PFSK-1 (cell line): ENCODE measurements around the gene AP3D1.
A peak's percentile ranks its signal among the peaks of the same experiment; 100 is the strongest.

Experiments
- FOXP2 ChIP-seq: optimal IDR thresholded peaks from 2 replicates; pipeline ENCODE3; 2011; ENCODE audit warnings: borderline replicate concordance, control low read depth, inconsistent platforms; ENCODE audit not compliant: insufficient read depth; ENCODE audit errors: extremely low read length, extremely low read depth
- POLR2AphosphoS5 ChIP-seq: IDR thresholded peaks from 2 replicates; pipeline ENCODE4 v1.6.1; 2012; ENCODE audit warnings: low read depth, mild to moderate bottlenecking, control low read depth, low read length, moderate library complexity
- REST ChIP-seq, 2 experiments: IDR thresholded peaks; 2 replicates each; pipeline versions ENCODE4 v1.6.1 to v1.8.0; 2011 to 2012; ENCODE audit warnings: low read depth in 2 of 2, low read length in 2 of 2, control low read depth in 1 of 2, inconsistent platforms in 1 of 2, mild to moderate bottlenecking in 1 of 2, moderate library complexity in 1 of 2; ENCODE audit not compliant: insufficient read depth in 1 of 2
- SIN3A ChIP-seq: IDR thresholded peaks from 2 replicates; pipeline ENCODE4 v1.6.1; 2012; ENCODE audit warnings: mild to moderate bottlenecking, low read length, moderate library complexity, borderline replicate concordance; ENCODE audit not compliant: insufficient read depth
- TAF1 ChIP-seq: IDR thresholded peaks from 2 replicates; pipeline ENCODE4 v1.6.1; 2012; ENCODE audit warnings: low read length, control low read depth, borderline replicate concordance; ENCODE audit not compliant: insufficient read depth

The AP3D1 gene

GRCh38 chr19:2126879-2127518, 24.4 kb downstream of the AP3D1 start:
- TF ChIP-seq POLR2AphosphoS5 (no peak), SIN3A (no peak), REST (IDR thresholded peaks at IDR 0.05; ENCODE audit: insufficient read depth in 1 of 2, low read depth in 2 of 2, low read length in 2 of 2) (no peak), FOXP2 (no peak), TAF1 (no peak)

GRCh38 chr19:2123682-2124387, 27.5 kb downstream of the AP3D1 start:
- TF ChIP-seq REST (IDR thresholded peaks at IDR 0.05; ENCODE audit: insufficient read depth in 1 of 2, low read depth in 2 of 2, low read length in 2 of 2) = peak; percentile 89 to 94
- TF ChIP-seq POLR2AphosphoS5 = no peak

GRCh38 chr19:2122982-2123381, 28.4 kb downstream of the AP3D1 start:
- TF ChIP-seq POLR2AphosphoS5 = no peak
- no peak for TF ChIP-seq REST (IDR thresholded peaks at IDR 0.05; ENCODE audit: insufficient read depth in 1 of 2, low read depth in 2 of 2, low read length in 2 of 2)
- TF ChIP-seq SIN3A = no peak
- no peak for TF ChIP-seq TAF1
- TF ChIP-seq FOXP2 = no peak

GRCh38 chr19:2122251-2122650, 29.1 kb downstream of the AP3D1 start:
- TF ChIP-seq REST (IDR thresholded peaks at IDR 0.05; ENCODE audit: insufficient read depth in 1 of 2, low read depth in 2 of 2, low read length in 2 of 2) (no peak), POLR2AphosphoS5 (no peak), TAF1 (no peak), FOXP2 (no peak), SIN3A (no peak)
